ENCODE measurements around the gene DUSP3.

- TF ChIP-seq POLR2A (IDR thresholded peaks at IDR 0.05) (no peak), CTCF (IDR thresholded peaks at IDR 0.05) (no peak)
These were observed 9.0 kb upstream of the DUSP3 start for GRCh38 chr17:43787728-43788127.
